NCI-H345 treated with DMSO at 0.1 percent for 48 hours (cell line): ENCODE results near the gene SUPT3H.

Experiments
- DNase-seq: peaks from one replicate; lab custom pipeline; 2025; ENCODE audit not compliant: unreplicated experiment; lab: John Stamatoyannopoulos, UW

Gene SUPT3H

DNA sequence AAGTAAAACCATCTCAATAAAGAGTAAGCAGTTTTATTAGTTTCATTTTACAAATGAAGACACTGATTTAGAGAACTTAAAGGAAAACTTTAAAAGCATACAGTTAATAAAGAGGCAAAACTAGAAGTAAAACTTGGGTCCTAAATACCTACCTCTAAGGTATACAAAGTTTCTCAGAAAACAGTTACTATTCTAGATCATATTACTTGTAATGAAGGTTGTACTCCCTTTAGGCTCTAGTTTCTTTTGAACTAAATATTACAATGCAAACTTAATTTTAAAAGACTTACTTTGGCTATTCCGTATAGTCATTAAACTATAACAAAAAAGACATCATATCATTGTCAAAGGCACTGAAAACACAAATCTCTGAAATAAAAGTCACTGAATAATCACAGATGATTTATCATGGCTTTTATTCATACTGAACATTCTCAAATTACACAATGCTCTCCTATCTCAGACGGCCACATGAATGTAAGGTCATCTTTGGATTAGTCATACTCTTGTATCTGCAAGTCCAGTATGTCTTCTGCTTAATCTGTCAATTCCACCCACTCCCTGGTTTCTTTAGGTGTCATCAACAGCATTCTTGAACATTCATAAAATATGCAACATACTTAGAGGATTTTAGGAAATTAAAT, 411.2 kb downstream of the SUPT3H start:
- DNase-seq, result no peak

GRCh38 chr6:44965708-44966107, 412.0 kb downstream of the SUPT3H start:
- no peak for DNase-seq

- no peak for DNase-seq
Observed at GRCh38 chr6:44960898-44961297, 416.8 kb downstream of the SUPT3H start.

DNA sequence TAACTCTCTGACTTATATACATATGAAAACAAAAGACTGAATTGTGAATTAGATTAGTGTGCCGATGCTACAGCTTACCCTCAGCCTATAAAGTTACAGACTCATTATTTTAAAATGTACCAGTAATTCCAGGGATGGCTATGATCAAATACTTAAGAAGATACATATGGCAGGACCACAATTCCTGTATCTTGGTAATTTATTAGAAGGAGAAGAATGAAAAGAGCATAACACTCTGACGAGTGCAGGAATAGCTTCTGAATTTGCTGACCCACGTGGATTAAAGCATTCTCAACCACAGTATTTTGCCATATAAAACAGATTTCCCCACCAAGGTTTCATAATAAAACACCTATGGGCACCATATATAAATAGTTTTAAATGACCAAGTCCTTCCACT, 418.1 kb downstream of the SUPT3H start:
- no peak for DNase-seq

GRCh38 chr6:44957156-44957555, 420.6 kb downstream of the SUPT3H start:
- DNase-seq, result no peak

DNA sequence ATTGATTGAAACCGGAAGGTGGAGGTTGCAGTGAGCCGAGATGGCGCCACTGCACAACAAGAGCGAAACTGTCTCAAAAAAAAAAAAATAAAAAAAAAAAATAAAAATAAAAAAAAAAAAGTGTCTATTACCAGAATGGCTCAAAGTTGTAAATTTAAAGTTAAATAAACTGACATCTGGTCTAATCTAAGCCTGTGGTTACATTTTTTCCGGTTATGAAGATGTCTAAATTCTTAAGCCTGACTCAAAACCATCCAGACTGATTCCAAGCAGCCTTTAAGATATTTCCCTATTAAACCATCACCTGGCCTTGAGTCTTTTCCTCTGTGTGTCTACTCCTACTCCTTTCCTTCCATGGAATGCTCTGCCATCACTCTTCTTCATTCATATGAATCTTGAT, 421.3 kb downstream of the SUPT3H start:
- no peak for DNase-seq

DNA sequence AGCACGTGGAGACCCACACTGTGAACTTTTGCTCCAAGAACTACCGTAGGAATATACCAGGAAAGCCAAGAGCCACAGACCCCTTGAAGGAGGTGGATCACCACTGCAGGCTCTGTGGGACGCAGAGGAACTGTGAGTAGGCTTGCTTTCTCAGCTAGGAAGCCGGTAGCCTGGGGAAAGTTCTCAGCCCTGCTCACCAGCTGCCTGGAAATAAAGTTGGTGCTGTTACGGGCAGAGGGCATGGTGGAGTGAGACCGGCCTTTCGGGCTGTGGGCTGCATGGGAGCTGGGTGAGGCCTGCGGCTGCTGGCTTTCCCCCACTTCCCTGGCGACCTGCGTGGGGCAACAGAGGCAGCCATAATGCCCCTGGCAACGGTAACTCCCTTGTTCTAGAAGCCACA, 422.6 kb downstream of the SUPT3H start:
- no peak for DNase-seq

GRCh38 chr6:44954281-44954680, 423.5 kb downstream of the SUPT3H start:
- DNase-seq, result no peak

GRCh38 chr6:44951253-44951747, 426.4 kb downstream of the SUPT3H start:
- no peak for DNase-seq

DNA sequence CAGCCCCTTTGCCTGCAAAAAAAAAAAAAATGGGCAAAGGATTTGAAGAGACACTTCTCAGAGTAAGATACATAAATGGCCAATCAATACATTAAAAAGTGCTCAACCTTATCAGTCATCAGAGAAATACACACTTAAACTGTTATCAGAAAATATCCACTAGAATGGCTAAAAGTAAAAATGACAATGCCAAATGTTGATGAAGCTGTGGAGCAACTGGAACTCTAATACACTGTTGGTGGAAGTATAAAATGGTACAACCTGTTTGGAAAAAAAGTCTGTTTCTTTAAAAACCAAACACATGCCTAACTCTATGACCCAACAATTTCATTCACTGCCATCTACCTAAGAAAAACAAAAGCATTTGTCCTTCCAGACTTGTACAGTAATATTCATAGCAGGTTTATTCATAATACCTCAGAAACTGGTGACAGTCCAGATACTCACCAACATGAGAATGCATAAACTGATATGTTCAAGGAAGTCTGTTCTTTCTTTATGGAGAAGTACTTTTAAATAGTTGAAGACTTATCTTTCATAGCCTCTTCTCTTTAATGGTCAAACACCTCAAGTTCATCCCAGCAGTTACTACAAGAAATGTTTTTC, 428.0 kb downstream of the SUPT3H start:
- DNase-seq, result no peak

- DNase-seq, result no peak
Observed at GRCh38 chr6:44943541-44943940, 434.2 kb downstream of the SUPT3H start.

- DNase-seq, result no peak
Observed at GRCh38 chr6:44942798-44943197, 434.9 kb downstream of the SUPT3H start.

GRCh38 chr6:44942201-44942600, 435.5 kb downstream of the SUPT3H start:
- no peak for DNase-seq

DNA sequence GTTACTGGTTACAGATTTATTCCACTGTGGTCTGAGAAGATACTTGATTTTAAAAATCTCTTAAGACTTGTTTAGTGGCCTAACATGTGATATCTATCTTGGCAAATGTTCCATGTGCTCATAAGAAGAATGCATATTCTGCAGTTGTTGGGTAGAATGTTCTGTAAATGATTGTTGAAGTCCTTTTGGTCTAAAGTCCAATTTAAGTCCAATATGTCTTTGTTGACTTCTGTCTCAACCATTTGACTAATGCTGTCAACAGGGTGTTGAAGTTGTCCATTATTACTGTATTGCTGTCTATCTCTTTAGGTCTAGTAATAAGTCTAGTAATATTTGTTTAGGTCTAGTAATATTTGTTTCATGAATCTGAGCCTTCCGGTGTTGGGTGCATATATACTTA, 437.4 kb downstream of the SUPT3H start:
- no peak for DNase-seq

DNA sequence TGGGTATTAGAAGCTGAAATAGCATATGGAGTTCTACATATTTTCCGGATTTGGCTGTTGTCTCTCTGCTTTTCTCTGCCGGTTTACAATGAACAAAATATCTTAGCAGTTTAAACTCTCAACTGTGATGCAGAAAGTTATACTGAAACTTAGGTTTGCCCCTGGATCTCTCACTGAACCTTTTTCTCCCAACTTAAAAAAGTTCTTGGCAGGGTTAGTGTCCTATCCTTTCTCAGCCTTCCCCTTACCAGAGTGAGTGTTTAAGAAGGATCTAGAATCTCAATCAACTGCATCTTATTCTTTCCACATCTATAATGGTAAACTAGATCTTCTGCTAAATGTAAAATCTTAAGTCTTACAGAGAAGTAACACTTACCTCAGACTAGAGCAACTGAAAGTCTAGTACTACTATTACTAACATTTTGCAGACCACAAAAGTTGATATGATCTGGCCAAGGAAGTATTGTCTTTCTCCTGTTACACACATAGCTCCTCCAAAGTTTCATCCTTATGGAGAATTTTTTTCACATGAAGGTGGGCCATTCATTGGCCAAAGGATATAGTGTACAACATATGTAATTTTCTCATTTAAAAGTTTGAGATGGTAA, 441.9 kb downstream of the SUPT3H start:
- DNase-seq, result no peak

DNA sequence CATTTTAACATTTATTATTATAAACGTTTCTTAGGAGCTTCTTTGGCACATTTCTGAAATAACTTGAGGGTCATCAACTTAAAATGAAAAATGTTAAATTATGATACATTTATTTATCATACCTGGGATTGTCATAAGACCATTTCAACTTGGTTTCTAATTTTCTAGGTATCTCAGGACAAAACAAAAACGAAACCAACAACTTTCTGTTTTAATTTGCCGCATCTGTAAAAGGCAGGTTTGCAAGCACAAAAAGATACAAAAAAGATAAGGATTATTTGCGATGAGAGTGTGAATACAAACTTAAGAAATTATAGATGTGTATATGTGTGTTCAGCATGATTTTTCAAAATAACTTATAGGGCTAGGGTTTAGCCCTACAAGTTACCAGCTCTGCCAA, 444.6 kb downstream of the SUPT3H start:
- no peak for DNase-seq

- DNase-seq, result no peak
Observed at GRCh38 chr6:44932651-44933091, 445.1 kb downstream of the SUPT3H start.

- DNase-seq, result no peak
Observed at GRCh38 chr6:44931385-44931784, 446.3 kb downstream of the SUPT3H start.

DNA sequence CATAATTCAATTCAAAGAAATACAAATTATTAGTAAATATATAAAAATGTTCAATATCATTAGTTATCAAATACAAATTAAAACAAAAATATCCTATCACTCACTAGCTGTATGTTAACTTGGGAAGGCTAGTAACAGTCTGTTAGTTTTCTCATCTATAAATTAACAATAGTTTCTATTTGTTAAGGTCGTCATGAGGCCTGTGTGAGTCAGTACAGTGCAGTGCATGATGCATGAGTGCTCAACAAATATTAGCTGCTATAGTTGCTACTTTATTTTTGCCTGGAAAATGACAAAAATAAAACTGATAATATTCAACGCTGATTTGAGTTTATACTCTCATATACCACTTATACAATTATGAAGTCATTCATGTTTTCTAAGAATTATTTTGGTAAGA, 451.2 kb downstream of the SUPT3H start:
- DNase-seq, result no peak

- no peak for DNase-seq
Observed at GRCh38 chr6:44925100-44925739, 452.5 kb downstream of the SUPT3H start.

GRCh38 chr6:44923444-44923843, 454.3 kb downstream of the SUPT3H start:
- no peak for DNase-seq

DNA sequence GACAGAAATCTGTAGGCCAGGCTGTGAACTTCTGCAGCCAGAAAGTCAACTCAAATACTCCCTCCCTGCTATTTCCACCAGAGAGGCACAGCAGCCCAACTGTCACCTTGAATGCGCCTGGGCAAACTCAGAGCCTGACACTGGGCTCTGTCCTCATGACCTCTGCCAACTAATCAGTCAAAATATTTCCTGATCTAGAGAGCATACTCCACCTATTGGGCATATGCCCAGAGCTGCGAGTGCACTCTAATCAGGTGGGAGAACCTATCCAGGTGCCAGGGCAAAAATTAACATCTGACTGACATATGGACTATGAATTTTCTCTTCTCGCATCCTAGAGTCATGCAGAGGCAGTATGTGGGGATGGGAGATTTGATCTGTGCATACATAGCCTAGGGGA, 455.9 kb downstream of the SUPT3H start:
- no peak for DNase-seq
